ENCODE measurements around the gene HDGFL3. TPM values are rescaled to one million over a fixed set of nuclear protein-coding genes. Genes with fewer than 3 reads are reported as not detected.

The HDGFL3 gene
- total and polyA plus RNA-seq, 4 donors: 28.0 to 68.4 (median 66.7) TPM

- WGBS, 2 donors: 41 to 51% methylated on average over 21 of the region's 21 CpGs
- intact Hi-C loops (cut with DNase I): loop anchor here in 1 of 2 donors (10.0 kb wide), 1 partner anchor 104 kb away; no protein-coding TSS in a partner anchor
- Histone ChIP-seq H3K9me3 (ENCODE audit: control insufficient read depth, low read length) (no peaks in the 10 kb centered on the region), H3K27ac (ENCODE audit: low read depth in 1 of 2, low read length in 2 of 2) (no peak overlapping the region), H3K36me3 (ENCODE audit: control insufficient read depth in 1 of 2, insufficient read depth in 2 of 2, low read length in 1 of 2) (no peaks in the 10 kb centered on the region), H3K27me3 (ENCODE audit: control insufficient read depth in 1 of 2, insufficient read depth in 2 of 2, low read length in 1 of 2) (no peaks in the 10 kb centered on the region), H3K4me3 (ENCODE audit: low read length in 2 of 2) (peak overlapping the region in 1 of 2 donors; percentile 24), H3K4me1 (ENCODE audit: control insufficient read depth in 1 of 2, insufficient read depth in 2 of 2, low read length in 2 of 2) (no peaks in the 10 kb centered on the region)
- DNase-seq (peak; percentile 77 to 88), ATAC-seq (ENCODE audit: low FRiP score) (peak; percentile 69)
These were observed 99.1 kb downstream of the HDGFL3 start for GRCh38 chr15:83108266-83109219.

GRCh38 chr15:83107841-83108181 is 99.8 kb downstream of the HDGFL3 start:
- Histone ChIP-seq H3K4me3 (ENCODE audit: low read length in 2 of 2) (peak overlapping the region; percentile 24 to 48), H3K36me3 (ENCODE audit: control insufficient read depth in 1 of 2, insufficient read depth in 2 of 2, low read length in 1 of 2) (no peaks in the 10 kb centered on the region), H3K27ac (ENCODE audit: low read depth in 1 of 2, low read length in 2 of 2) (no peak overlapping the region), H3K9me3 (ENCODE audit: control insufficient read depth, low read length) (no peaks in the 10 kb centered on the region), H3K4me1 (ENCODE audit: control insufficient read depth in 1 of 2, insufficient read depth in 2 of 2, low read length in 2 of 2) (no peaks in the 10 kb centered on the region), H3K27me3 (ENCODE audit: control insufficient read depth in 1 of 2, insufficient read depth in 2 of 2, low read length in 1 of 2) (no peaks in the 10 kb centered on the region)
- DNase-seq (no peak), ATAC-seq (ENCODE audit: low FRiP score) (peak; percentile 19)
- intact Hi-C loops (cut with DNase I): loop anchor here in 1 of 2 donors (2.0 to 10.0 kb wide), 2 partner anchors 41 to 103 kb away; partner anchors contain the start of gene BTBD1
- WGBS, 2 donors: 1% methylated on average over 26 to 30 of the region's 30 CpGs

- Histone ChIP-seq H3K36me3 (ENCODE audit: control insufficient read depth in 1 of 2, insufficient read depth in 2 of 2, low read length in 1 of 2) (no peaks in the 10 kb centered on the region), H3K27ac (ENCODE audit: low read depth in 1 of 2, low read length in 2 of 2) (no peak within 1 kb of the TSS), H3K27me3 (ENCODE audit: control insufficient read depth in 1 of 2, insufficient read depth in 2 of 2, low read length in 1 of 2) (no peaks in the 10 kb centered on the region), H3K9me3 (ENCODE audit: control insufficient read depth, low read length) (no peaks in the 10 kb centered on the region), H3K4me1 (ENCODE audit: control insufficient read depth in 1 of 2, insufficient read depth in 2 of 2, low read length in 2 of 2) (no peaks in the 10 kb centered on the region), H3K4me3 (ENCODE audit: low read length in 2 of 2) (peak within 1 kb of the TSS; percentile 24 to 48)
- intact Hi-C loops (cut with DNase I): loop anchor here in 1 of 2 donors (2.0 to 10.0 kb wide), 2 partner anchors 40 to 102 kb away; partner anchors contain the start of gene BTBD1
- WGBS, 2 donors: 1% methylated on average over 63 to 97 of the region's 97 CpGs
- ATAC-seq (ENCODE audit: low FRiP score) (peak; percentile 53), DNase-seq (peak; percentile 60 to 76)
These were observed 100.4 kb downstream of the HDGFL3 start, which contains the start of gene TM6SF1 for GRCh38 chr15:83106994-83107840. TSS of gene TM6SF1 (plus strand) at chr15:83107645. CDS start at chr15:83107681, 36 bp downstream.

GRCh38 chr15:83105440-83105839 is 102.2 kb downstream of the HDGFL3 start:
- no peak overlapping the region for H3K27ac ChIP-seq (ENCODE audit: low read depth in 1 of 2, low read length in 2 of 2)
- H3K4me1 ChIP-seq (ENCODE audit: control insufficient read depth in 1 of 2, insufficient read depth in 2 of 2, low read length in 2 of 2): no peaks in the 10 kb centered on the region
- no peaks in the 10 kb centered on the region for H3K27me3 ChIP-seq (ENCODE audit: control insufficient read depth in 1 of 2, insufficient read depth in 2 of 2, low read length in 1 of 2)
- WGBS, 2 donors: 67 to 72% methylated on average over 1 of the region's 1 CpG
- H3K4me3 ChIP-seq (ENCODE audit: low read length in 2 of 2): no peak overlapping the region
- no peak for DNase-seq
- intact Hi-C loops (cut with DNase I): loop anchor here in 1 of 2 donors (10.0 kb wide), 1 partner anchor 101 kb away; no protein-coding TSS in a partner anchor
- no peak for ATAC-seq (ENCODE audit: low FRiP score)
- no peaks in the 10 kb centered on the region for H3K36me3 ChIP-seq (ENCODE audit: control insufficient read depth in 1 of 2, insufficient read depth in 2 of 2, low read length in 1 of 2)
- H3K9me3 ChIP-seq (ENCODE audit: control insufficient read depth, low read length): no peaks in the 10 kb centered on the region

GRCh38 chr15:83104141-83104540 is 103.5 kb downstream of the HDGFL3 start:
- Histone ChIP-seq H3K36me3 (ENCODE audit: control insufficient read depth in 1 of 2, insufficient read depth in 2 of 2, low read length in 1 of 2) (no peaks in the 10 kb centered on the region), H3K9me3 (ENCODE audit: control insufficient read depth, low read length) (no peaks in the 10 kb centered on the region), H3K27me3 (ENCODE audit: control insufficient read depth in 1 of 2, insufficient read depth in 2 of 2, low read length in 1 of 2) (no peaks in the 10 kb centered on the region), H3K27ac (ENCODE audit: low read depth in 1 of 2, low read length in 2 of 2) (no peak overlapping the region), H3K4me3 (ENCODE audit: low read length in 2 of 2) (no peak overlapping the region), H3K4me1 (ENCODE audit: control insufficient read depth in 1 of 2, insufficient read depth in 2 of 2, low read length in 2 of 2) (no peaks in the 10 kb centered on the region)
- intact Hi-C loops (cut with DNase I): loop anchor here in 1 of 2 donors (10.0 kb wide), 1 partner anchor 99 kb away; no protein-coding TSS in a partner anchor
- 95 to 96% methylated on average over 4 of the region's 4 CpGs for WGBS, 2 donors
- ATAC-seq (ENCODE audit: low FRiP score) (no peak), DNase-seq (no peak)

- Histone ChIP-seq H3K27me3 (ENCODE audit: control insufficient read depth in 1 of 2, insufficient read depth in 2 of 2, low read length in 1 of 2) (no peaks in the 10 kb centered on the region), H3K36me3 (ENCODE audit: control insufficient read depth in 1 of 2, insufficient read depth in 2 of 2, low read length in 1 of 2) (no peaks in the 10 kb centered on the region), H3K9me3 (ENCODE audit: control insufficient read depth, low read length) (peaks cover 4% of the 10 kb centered on the region), H3K27ac (ENCODE audit: low read depth in 1 of 2, low read length in 2 of 2) (no peak overlapping the region), H3K4me3 (ENCODE audit: low read length in 2 of 2) (no peak overlapping the region), H3K4me1 (ENCODE audit: control insufficient read depth in 1 of 2, insufficient read depth in 2 of 2, low read length in 2 of 2) (no peaks in the 10 kb centered on the region)
- intact Hi-C loops (cut with DNase I): loop anchor here in 1 of 2 donors (10.0 kb wide), 1 partner anchor 98 kb away; no protein-coding TSS in a partner anchor
- ATAC-seq (ENCODE audit: low FRiP score) (no peak), DNase-seq (no peak)
- 6 to 9% methylated on average over 2 of the region's 2 CpGs for whole genome bisulfite sequencing, 2 donors
These were observed 105.3 kb downstream of the HDGFL3 start for GRCh38 chr15:83102346-83102745.

GRCh38 chr15:83100097-83100646 is 107.5 kb downstream of the HDGFL3 start:
- no peak overlapping the region for H3K27ac ChIP-seq (ENCODE audit: low read depth in 1 of 2, low read length in 2 of 2)
- WGBS, 2 donors: 57 to 60% methylated on average over 2 of the region's 2 CpGs
- DNase-seq: no peak
- H3K27me3 ChIP-seq (ENCODE audit: control insufficient read depth in 1 of 2, insufficient read depth in 2 of 2, low read length in 1 of 2): no peaks in the 10 kb centered on the region
- H3K36me3 ChIP-seq (ENCODE audit: control insufficient read depth in 1 of 2, insufficient read depth in 2 of 2, low read length in 1 of 2): no peaks in the 10 kb centered on the region
- H3K9me3 ChIP-seq (ENCODE audit: control insufficient read depth, low read length): peaks cover 6% of the 10 kb centered on the region
- intact Hi-C loops (cut with DNase I): loop anchor here in 1 of 2 donors (10.0 kb wide), 1 partner anchor 95 kb away; no protein-coding TSS in a partner anchor
- H3K4me3 ChIP-seq (ENCODE audit: low read length in 2 of 2): no peak overlapping the region
- no peak for ATAC-seq (ENCODE audit: low FRiP score)
- H3K4me1 ChIP-seq (ENCODE audit: control insufficient read depth in 1 of 2, insufficient read depth in 2 of 2, low read length in 2 of 2): no peaks in the 10 kb centered on the region

GRCh38 chr15:83099290-83099689 is 108.3 kb downstream of the HDGFL3 start:
- Histone ChIP-seq H3K4me3 (ENCODE audit: low read length in 2 of 2) (no peak overlapping the region), H3K9me3 (ENCODE audit: control insufficient read depth, low read length) (peaks cover 6% of the 10 kb centered on the region), H3K27ac (ENCODE audit: low read depth in 1 of 2, low read length in 2 of 2) (no peak overlapping the region), H3K4me1 (ENCODE audit: control insufficient read depth in 1 of 2, insufficient read depth in 2 of 2, low read length in 2 of 2) (no peaks in the 10 kb centered on the region), H3K27me3 (ENCODE audit: control insufficient read depth in 1 of 2, insufficient read depth in 2 of 2, low read length in 1 of 2) (no peaks in the 10 kb centered on the region), H3K36me3 (ENCODE audit: control insufficient read depth in 1 of 2, insufficient read depth in 2 of 2, low read length in 1 of 2) (no peaks in the 10 kb centered on the region)
- DNase-seq (no peak), ATAC-seq (ENCODE audit: low FRiP score) (no peak)
- intact Hi-C loops (cut with DNase I): no loop called here
- 71 to 77% methylated on average over 2 of the region's 2 CpGs for WGBS, 2 donors
